ENCODE measurements around the gene KRTAP24-1.

The KRTAP24-1 gene

GRCh38 chr21:30305136-30305535 is 22.4 kb upstream of the KRTAP24-1 start:
- in situ Hi-C loops (cut with HindIII; ENCODE audit: low sequenced_read_pairs) = no loop called here
- no peak for DNase-seq (ENCODE audit: low read depth)
- no peak overlapping the region for H3K4me3 ChIP-seq (ENCODE audit: low read depth, low read length)
- TF ChIP-seq CTCF (IDR thresholded peaks at IDR 0.05; ENCODE audit: low read depth, low read length, missing control alignments) = no peak

- H3K4me3 ChIP-seq (ENCODE audit: low read depth, low read length) = no peak within 1 kb of the TSS
- in situ Hi-C loops (cut with HindIII; ENCODE audit: low sequenced_read_pairs) = no loop called here
- DNase-seq (ENCODE audit: low read depth) = no peak
- no peak for TF ChIP-seq CTCF (IDR thresholded peaks at IDR 0.05; ENCODE audit: low read depth, low read length, missing control alignments)
Measured at GRCh38 chr21:30289215-30289614, 6.5 kb upstream of the KRTAP24-1 start, which contains the start of gene KRTAP25-1. TSS of gene KRTAP25-1 (minus strand) at chr21:30289514. CDS start at chr21:30289490, 24 bp downstream.

- TF ChIP-seq CTCF (IDR thresholded peaks at IDR 0.05; ENCODE audit: low read depth, low read length, missing control alignments) = no peak
- no peak for DNase-seq (ENCODE audit: low read depth)
- in situ Hi-C loops (cut with HindIII; ENCODE audit: low sequenced_read_pairs) = no loop called here
- no peak overlapping the region for H3K4me3 ChIP-seq (ENCODE audit: low read depth, low read length)
Measured at GRCh38 chr21:30271611-30272010, 11.1 kb downstream of the KRTAP24-1 start.

- in situ Hi-C loops (cut with HindIII; ENCODE audit: low sequenced_read_pairs) = no loop called here
- DNase-seq (ENCODE audit: low read depth) = peak; percentile 1
- H3K4me3 ChIP-seq (ENCODE audit: low read depth, low read length) = no peak overlapping the region
- no peak for TF ChIP-seq CTCF (IDR thresholded peaks at IDR 0.05; ENCODE audit: low read depth, low read length, missing control alignments)
Measured at GRCh38 chr21:30271156-30271555, 11.6 kb downstream of the KRTAP24-1 start.

GRCh38 chr21:30269803-30270530 is 12.8 kb downstream of the KRTAP24-1 start:
- no peak for TF ChIP-seq CTCF (IDR thresholded peaks at IDR 0.05; ENCODE audit: low read depth, low read length, missing control alignments)
- in situ Hi-C loops (cut with HindIII; ENCODE audit: low sequenced_read_pairs) = no loop called here
- DNase-seq (ENCODE audit: low read depth) = no peak
- H3K4me3 ChIP-seq (ENCODE audit: low read depth, low read length) = no peak overlapping the region

- DNase-seq (ENCODE audit: low read depth) = no peak
- in situ Hi-C loops (cut with HindIII; ENCODE audit: low sequenced_read_pairs) = no loop called here
- peak; percentile 14 for TF ChIP-seq CTCF (IDR thresholded peaks at IDR 0.05; ENCODE audit: low read depth, low read length, missing control alignments)
- H3K4me3 ChIP-seq (ENCODE audit: low read depth, low read length) = no peak overlapping the region
Measured at GRCh38 chr21:30268608-30269197, 14.0 kb downstream of the KRTAP24-1 start.
